WTC11 (cell line): ENCODE data around the gene KCNT1. TPM values are rescaled to one million over a fixed set of nuclear protein-coding genes. Genes with fewer than 3 reads are reported as not detected.

Source experiments
- ATAC-seq: fragments of 200-7000 bp; cut with Tn5 transposase; 2 replicates; pipeline ENCODE4 v1.10.0; 2021; ENCODE audit warnings: mild to moderate bottlenecking, moderate library complexity
- CTCF ChIA-PET: fragments of 300-600 bp; sonication (Branson Sonifier 250); formaldehyde crosslinking; loops from one replicate; lab custom pipeline; 2021; ENCODE audit warnings: antibody characterized with exemption; lab: Charles Lee
- POLR2A ChIA-PET: fragments of 350-600 bp; sonication (Branson Sonifier 250); formaldehyde crosslinking; loops from one replicate; lab custom pipeline; 2021; ENCODE audit warnings: antibody characterized with exemption; lab: Charles Lee
- DNase-seq: peaks from one replicate; pipeline ENCODE4 v3.0.0; 2021; ENCODE audit warnings: low spot score
- H3K27ac Mint-ChIP-seq: 2 replicates; pipeline ENCODE4 v1.8.0; 2021; ENCODE audit warnings: mixed read lengths
- H3K27me3 Mint-ChIP-seq: 2 replicates; pipeline ENCODE4 v1.8.0; 2021; ENCODE audit warnings: low read depth, mild to moderate bottlenecking, moderate library complexity, mixed read lengths
- H3K36me3 Mint-ChIP-seq: 2 replicates; pipeline ENCODE4 v1.8.0; 2021; ENCODE audit warnings: mixed read lengths
- H3K4me1 Mint-ChIP-seq: 2 replicates; pipeline ENCODE4 v1.8.0; 2022; ENCODE audit warnings: mixed read lengths
- H3K4me3 Mint-ChIP-seq: 2 replicates; pipeline ENCODE4 v1.8.0; 2021; ENCODE audit warnings: mild to moderate bottlenecking, moderate library complexity, mixed read lengths
- H3K9me3 Mint-ChIP-seq: 2 replicates; pipeline ENCODE4 v1.8.0; 2021; ENCODE audit warnings: mixed read lengths
- CREM ChIP-seq: sonication (generic); formaldehyde crosslinking; IDR thresholded peaks from 2 replicates; pipeline ENCODE4 v1.8.1; 2022; ENCODE audit warnings: mild to moderate bottlenecking, missing genetic modification reagents, moderate library complexity
- GABPB1 ChIP-seq: sonication (generic); formaldehyde crosslinking; IDR thresholded peaks from 2 replicates; pipeline ENCODE4 v1.8.1; 2023; ENCODE audit warnings: mild to moderate bottlenecking, missing genetic modification reagents
- GTF2I ChIP-seq: fragments of 250-450 bp; sonication (Bioruptor Pico); conservative IDR thresholded peaks from 2 replicates; pipeline ENCODE4 v1.4.0; 2021; ENCODE audit warnings: mild to moderate bottlenecking
- HMGA2 ChIP-seq: fragments of 250-450 bp; sonication (Bioruptor Pico); IDR thresholded peaks from 2 replicates; pipeline ENCODE4 v1.4.0; 2021; ENCODE audit warnings: mild to moderate bottlenecking, moderate library complexity
- NFATC4 ChIP-seq: fragments of 250-450 bp; sonication (Bioruptor Pico); IDR thresholded peaks from 2 replicates; pipeline ENCODE4 v1.9.0; 2021; ENCODE audit warnings: mild to moderate bottlenecking
- OVOL2 ChIP-seq: fragments of 250-450 bp; sonication (Bioruptor Pico); IDR thresholded peaks from 2 replicates; pipeline ENCODE4 v1.9.0; 2021; ENCODE audit warnings: mild to moderate bottlenecking, borderline replicate concordance
- SMAD3 ChIP-seq: sonication (generic); formaldehyde crosslinking; IDR thresholded peaks from 2 replicates; pipeline ENCODE4 v1.8.0; 2022; ENCODE audit warnings: missing genetic modification reagents, mild to moderate bottlenecking, borderline replicate concordance
- SOX15 ChIP-seq: fragments of 250-450 bp; sonication (Bioruptor Pico); IDR thresholded peaks from 2 replicates; pipeline ENCODE4 v1.9.0; 2021; ENCODE audit warnings: mild to moderate bottlenecking
- SP1 ChIP-seq: sonication (generic); formaldehyde crosslinking; conservative IDR thresholded peaks from 2 replicates; pipeline ENCODE4 v1.8.1; 2022; ENCODE audit warnings: missing genetic modification reagents
- ZNF232 ChIP-seq: sonication (generic); formaldehyde crosslinking; IDR thresholded peaks from 2 replicates; pipeline ENCODE4 v1.8.0; 2022; ENCODE audit warnings: mild to moderate bottlenecking, missing genetic modification reagents
- ZNF263 ChIP-seq: sonication (generic); formaldehyde crosslinking; IDR thresholded peaks from 2 replicates; pipeline ENCODE4 v1.8.1; 2022; ENCODE audit warnings: low read depth, mild to moderate bottlenecking, moderate library complexity, missing genetic modification reagents
- ZNF396 ChIP-seq: fragments of 250-450 bp; sonication (Bioruptor Pico); IDR thresholded peaks from 2 replicates; pipeline ENCODE4 v1.8.0; 2021; ENCODE audit warnings: mild to moderate bottlenecking, moderate library complexity, borderline replicate concordance
- ZNF423 ChIP-seq: fragments of 250-450 bp; sonication (Bioruptor Pico); IDR thresholded peaks from 2 replicates; pipeline ENCODE4 v2.1.2; 2022; ENCODE audit warnings: mild to moderate bottlenecking, moderate library complexity
- total RNA-seq: library from RNA; stranded (reverse); gene quantifications from 3 replicates; pipeline ENCODE4 v1.2.3, GENCODE V29; 2021
- TF ChIP-seq, protein P1 (sequence below): sonication (generic); formaldehyde crosslinking; IDR thresholded peaks from 2 replicates; pipeline ENCODE4 v1.8.1; 2022; ENCODE audit warnings: missing genetic modification reagents, borderline replicate concordance
- TF ChIP-seq, protein P2 (sequence below): fragments of 250-450 bp; sonication (Bioruptor Pico); IDR thresholded peaks from 2 replicates; pipeline ENCODE4 v1.9.0; 2021; ENCODE audit warnings: mild to moderate bottlenecking
- TF ChIP-seq, protein P3 (sequence below): fragments of 250-450 bp; sonication (Bioruptor Pico); IDR thresholded peaks from 2 replicates; pipeline ENCODE4 v1.9.0; 2021; ENCODE audit warnings: moderate library complexity, mild to moderate bottlenecking, inconsistent platforms, borderline replicate concordance
- TF ChIP-seq, protein P4 (sequence below): sonication (generic); formaldehyde crosslinking; conservative IDR thresholded peaks from 2 replicates; pipeline ENCODE4 v1.8.1; 2023; ENCODE audit warnings: mild to moderate bottlenecking, low read depth, missing genetic modification reagents, moderate library complexity
- TF ChIP-seq, protein P5 (sequence below): sonication (generic); formaldehyde crosslinking; IDR thresholded peaks from 2 replicates; pipeline ENCODE4 v1.8.0; 2023; ENCODE audit warnings: missing genetic modification reagents, mild to moderate bottlenecking, borderline replicate concordance
- TF ChIP-seq, protein P6 (sequence below): sonication (generic); formaldehyde crosslinking; IDR thresholded peaks from 2 replicates; pipeline ENCODE4 v1.8.1; 2023; ENCODE audit warnings: mild to moderate bottlenecking, missing genetic modification reagents
- TF ChIP-seq, protein P7 (sequence below): sonication (generic); formaldehyde crosslinking; conservative IDR thresholded peaks from 2 replicates; pipeline ENCODE4 v1.8.1; 2022; ENCODE audit warnings: mild to moderate bottlenecking, missing genetic modification reagents

KCNT1 gene
- total RNA-seq, 1 experiment from 2014 or later = 0.13 TPM

DNA sequence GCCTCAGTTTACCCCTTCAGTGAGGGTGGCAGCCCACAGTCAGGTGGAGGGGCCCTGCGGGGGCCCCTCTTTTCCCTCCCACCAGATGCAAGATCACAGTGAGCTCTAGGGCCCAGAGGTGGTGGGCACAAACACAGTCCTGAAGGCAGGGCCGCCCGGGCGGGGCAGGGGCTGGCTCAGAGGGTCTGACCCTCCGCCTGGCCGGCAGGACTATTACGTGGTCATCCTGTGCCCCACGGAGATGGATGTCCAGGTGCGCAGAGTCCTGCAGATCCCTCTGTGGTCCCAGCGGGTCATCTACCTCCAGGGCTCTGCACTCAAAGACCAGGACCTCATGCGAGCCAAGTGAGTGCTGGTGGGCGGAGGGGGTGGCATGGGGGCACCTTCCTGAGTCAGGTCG is 63.4 kb downstream of the KCNT1 start (continued):
- TF ChIP-seq, protein P1, sequence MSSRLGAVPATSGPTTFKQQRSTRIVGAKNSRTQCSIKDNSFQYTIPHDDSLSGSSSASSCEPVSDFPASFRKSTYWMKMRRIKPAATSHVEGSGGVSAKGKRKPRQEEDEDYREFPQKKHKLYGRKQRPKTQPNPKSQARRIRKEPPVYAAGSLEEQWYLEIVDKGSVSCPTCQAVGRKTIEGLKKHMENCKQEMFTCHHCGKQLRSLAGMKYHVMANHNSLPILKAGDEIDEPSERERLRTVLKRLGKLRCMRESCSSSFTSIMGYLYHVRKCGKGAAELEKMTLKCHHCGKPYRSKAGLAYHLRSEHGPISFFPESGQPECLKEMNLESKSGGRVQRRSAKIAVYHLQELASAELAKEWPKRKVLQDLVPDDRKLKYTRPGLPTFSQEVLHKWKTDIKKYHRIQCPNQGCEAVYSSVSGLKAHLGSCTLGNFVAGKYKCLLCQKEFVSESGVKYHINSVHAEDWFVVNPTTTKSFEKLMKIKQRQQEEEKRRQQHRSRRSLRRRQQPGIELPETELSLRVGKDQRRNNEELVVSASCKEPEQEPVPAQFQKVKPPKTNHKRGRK (CRISPR knock-in tag) = no peak
- TF ChIP-seq GTF2I (CRISPR knock-in tag) (no peak), HMGA2 (CRISPR knock-in tag) (no peak), SP1 (no peak), ZNF232 (CRISPR knock-in tag) (no peak), CREM (no peak)
- TF ChIP-seq, protein P2, sequence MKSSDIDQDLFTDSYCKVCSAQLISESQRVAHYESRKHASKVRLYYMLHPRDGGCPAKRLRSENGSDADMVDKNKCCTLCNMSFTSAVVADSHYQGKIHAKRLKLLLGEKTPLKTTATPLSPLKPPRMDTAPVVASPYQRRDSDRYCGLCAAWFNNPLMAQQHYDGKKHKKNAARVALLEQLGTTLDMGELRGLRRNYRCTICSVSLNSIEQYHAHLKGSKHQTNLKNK = no peak
- TF ChIP-seq, protein P3, sequence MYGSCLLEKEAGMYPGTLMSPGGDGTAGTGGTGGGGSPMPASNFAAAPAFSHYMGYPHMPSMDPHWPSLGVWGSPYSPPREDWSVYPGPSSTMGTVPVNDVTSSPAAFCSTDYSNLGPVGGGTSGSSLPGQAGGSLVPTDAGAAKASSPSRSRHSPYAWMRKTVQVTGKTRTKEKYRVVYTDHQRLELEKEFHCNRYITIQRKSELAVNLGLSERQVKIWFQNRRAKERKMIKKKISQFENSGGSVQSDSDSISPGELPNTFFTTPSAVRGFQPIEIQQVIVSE = no peak
- TF ChIP-seq, protein P4, sequence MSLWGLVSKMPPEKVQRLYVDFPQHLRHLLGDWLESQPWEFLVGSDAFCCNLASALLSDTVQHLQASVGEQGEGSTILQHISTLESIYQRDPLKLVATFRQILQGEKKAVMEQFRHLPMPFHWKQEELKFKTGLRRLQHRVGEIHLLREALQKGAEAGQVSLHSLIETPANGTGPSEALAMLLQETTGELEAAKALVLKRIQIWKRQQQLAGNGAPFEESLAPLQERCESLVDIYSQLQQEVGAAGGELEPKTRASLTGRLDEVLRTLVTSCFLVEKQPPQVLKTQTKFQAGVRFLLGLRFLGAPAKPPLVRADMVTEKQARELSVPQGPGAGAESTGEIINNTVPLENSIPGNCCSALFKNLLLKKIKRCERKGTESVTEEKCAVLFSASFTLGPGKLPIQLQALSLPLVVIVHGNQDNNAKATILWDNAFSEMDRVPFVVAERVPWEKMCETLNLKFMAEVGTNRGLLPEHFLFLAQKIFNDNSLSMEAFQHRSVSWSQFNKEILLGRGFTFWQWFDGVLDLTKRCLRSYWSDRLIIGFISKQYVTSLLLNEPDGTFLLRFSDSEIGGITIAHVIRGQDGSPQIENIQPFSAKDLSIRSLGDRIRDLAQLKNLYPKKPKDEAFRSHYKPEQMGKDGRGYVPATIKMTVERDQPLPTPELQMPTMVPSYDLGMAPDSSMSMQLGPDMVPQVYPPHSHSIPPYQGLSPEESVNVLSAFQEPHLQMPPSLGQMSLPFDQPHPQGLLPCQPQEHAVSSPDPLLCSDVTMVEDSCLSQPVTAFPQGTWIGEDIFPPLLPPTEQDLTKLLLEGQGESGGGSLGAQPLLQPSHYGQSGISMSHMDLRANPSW (CRISPR knock-in tag) = no peak
- TF ChIP-seq, protein P5, sequence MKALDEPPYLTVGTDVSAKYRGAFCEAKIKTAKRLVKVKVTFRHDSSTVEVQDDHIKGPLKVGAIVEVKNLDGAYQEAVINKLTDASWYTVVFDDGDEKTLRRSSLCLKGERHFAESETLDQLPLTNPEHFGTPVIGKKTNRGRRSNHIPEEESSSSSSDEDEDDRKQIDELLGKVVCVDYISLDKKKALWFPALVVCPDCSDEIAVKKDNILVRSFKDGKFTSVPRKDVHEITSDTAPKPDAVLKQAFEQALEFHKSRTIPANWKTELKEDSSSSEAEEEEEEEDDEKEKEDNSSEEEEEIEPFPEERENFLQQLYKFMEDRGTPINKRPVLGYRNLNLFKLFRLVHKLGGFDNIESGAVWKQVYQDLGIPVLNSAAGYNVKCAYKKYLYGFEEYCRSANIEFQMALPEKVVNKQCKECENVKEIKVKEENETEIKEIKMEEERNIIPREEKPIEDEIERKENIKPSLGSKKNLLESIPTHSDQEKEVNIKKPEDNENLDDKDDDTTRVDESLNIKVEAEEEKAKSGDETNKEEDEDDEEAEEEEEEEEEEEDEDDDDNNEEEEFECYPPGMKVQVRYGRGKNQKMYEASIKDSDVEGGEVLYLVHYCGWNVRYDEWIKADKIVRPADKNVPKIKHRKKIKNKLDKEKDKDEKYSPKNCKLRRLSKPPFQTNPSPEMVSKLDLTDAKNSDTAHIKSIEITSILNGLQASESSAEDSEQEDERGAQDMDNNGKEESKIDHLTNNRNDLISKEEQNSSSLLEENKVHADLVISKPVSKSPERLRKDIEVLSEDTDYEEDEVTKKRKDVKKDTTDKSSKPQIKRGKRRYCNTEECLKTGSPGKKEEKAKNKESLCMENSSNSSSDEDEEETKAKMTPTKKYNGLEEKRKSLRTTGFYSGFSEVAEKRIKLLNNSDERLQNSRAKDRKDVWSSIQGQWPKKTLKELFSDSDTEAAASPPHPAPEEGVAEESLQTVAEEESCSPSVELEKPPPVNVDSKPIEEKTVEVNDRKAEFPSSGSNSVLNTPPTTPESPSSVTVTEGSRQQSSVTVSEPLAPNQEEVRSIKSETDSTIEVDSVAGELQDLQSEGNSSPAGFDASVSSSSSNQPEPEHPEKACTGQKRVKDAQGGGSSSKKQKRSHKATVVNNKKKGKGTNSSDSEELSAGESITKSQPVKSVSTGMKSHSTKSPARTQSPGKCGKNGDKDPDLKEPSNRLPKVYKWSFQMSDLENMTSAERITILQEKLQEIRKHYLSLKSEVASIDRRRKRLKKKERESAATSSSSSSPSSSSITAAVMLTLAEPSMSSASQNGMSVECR = no peak
- TF ChIP-seq, all 79 proteins: peak for 0

DNA sequence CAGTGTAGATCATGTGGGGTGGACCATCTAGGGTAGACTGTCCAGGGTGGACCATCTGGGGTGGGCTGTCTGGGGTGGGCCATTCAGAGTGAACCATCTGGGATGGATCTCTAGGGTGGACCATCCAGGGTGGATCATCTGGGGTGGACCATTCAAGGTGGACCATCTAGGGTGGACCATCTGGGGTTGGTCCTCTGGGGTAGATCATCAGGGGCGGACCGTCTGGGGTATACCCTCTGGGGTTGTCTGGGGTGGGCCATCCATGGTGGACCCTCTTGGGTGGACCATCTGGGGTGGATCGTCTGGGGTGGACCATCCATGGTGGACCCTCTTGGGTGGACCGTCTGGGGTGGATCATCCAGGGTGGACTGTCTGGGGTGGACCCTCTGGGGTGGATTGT is 64.3 kb downstream of the KCNT1 start:
- DNase-seq = no peak
- TF ChIP-seq NFATC4 (no peak), OVOL2 (CRISPR knock-in tag) (no peak), ZNF423 (CRISPR knock-in tag) (no peak), SOX15 (CRISPR knock-in tag) (no peak), ZNF396 (CRISPR knock-in tag) (no peak), SMAD3 (CRISPR knock-in tag) (no peak), ZNF263 (CRISPR knock-in tag) (no peak), GABPB1 (no peak)
- TF ChIP-seq, protein P6, sequence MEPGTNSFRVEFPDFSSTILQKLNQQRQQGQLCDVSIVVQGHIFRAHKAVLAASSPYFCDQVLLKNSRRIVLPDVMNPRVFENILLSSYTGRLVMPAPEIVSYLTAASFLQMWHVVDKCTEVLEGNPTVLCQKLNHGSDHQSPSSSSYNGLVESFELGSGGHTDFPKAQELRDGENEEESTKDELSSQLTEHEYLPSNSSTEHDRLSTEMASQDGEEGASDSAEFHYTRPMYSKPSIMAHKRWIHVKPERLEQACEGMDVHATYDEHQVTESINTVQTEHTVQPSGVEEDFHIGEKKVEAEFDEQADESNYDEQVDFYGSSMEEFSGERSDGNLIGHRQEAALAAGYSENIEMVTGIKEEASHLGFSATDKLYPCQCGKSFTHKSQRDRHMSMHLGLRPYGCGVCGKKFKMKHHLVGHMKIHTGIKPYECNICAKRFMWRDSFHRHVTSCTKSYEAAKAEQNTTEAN (CRISPR knock-in tag) = no peak
- TF ChIP-seq, protein P4 (CRISPR knock-in tag) = no peak
- TF ChIP-seq, protein P7, sequence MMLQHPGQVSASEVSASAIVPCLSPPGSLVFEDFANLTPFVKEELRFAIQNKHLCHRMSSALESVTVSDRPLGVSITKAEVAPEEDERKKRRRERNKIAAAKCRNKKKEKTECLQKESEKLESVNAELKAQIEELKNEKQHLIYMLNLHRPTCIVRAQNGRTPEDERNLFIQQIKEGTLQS (CRISPR knock-in tag) = no peak
- TF ChIP-seq, all 79 proteins: peak for 0
- Mint-ChIP-seq H3K27ac (no peak overlapping the region), H3K9me3 (peaks cover 8% of the 10 kb centered on the region; the same call in 1 of the 2 replicates), H3K27me3 (no peaks in the 10 kb centered on the region), H3K36me3 (no peaks in the 10 kb centered on the region), H3K4me1 (no peaks in the 10 kb centered on the region), H3K4me3 (no peak overlapping the region)
- CTCF ChIA-PET = interaction anchor here (0.6 kb wide), 1 partner anchor 214 kb away, joined by 4 read pairs; no protein-coding TSS in a partner anchor
- POLR2A ChIA-PET = no interaction called here
- no peak for ATAC-seq
